Osteocyte (in vitro differentiated cells): ENCODE results near the gene SLC43A3. TPM values are rescaled to one million over a fixed set of nuclear protein-coding genes. Genes with fewer than 3 reads are reported as not detected.

Experiments used
- DNase-seq: peaks from one replicate; pipeline ENCODE4 v3.0.0; 2021; ENCODE audit warnings: mixed read lengths; ENCODE audit not compliant: unreplicated experiment; ENCODE audit errors: extremely low spot score
- H3K27ac Mint-ChIP-seq: one replicate; pipeline ENCODE4 v1.8.0; 2021; ENCODE audit warnings: mild to moderate bottlenecking, mixed read lengths; ENCODE audit not compliant: unreplicated experiment
- H3K27me3 Mint-ChIP-seq: one replicate; pipeline ENCODE4 v1.8.0; 2021; ENCODE audit warnings: mixed read lengths; ENCODE audit not compliant: unreplicated experiment
- H3K36me3 Mint-ChIP-seq: one replicate; pipeline ENCODE4 v1.8.0; 2021; ENCODE audit warnings: mixed read lengths; ENCODE audit not compliant: unreplicated experiment
- H3K4me1 Mint-ChIP-seq: one replicate; pipeline ENCODE4 v1.8.0; 2021; ENCODE audit warnings: mixed read lengths; ENCODE audit not compliant: unreplicated experiment
- H3K4me3 Mint-ChIP-seq: one replicate; pipeline ENCODE4 v1.8.0; 2021; ENCODE audit warnings: mild to moderate bottlenecking, moderate library complexity, mixed read lengths; ENCODE audit not compliant: unreplicated experiment
- H3K9me3 Mint-ChIP-seq: one replicate; pipeline ENCODE4 v1.8.0; 2021; ENCODE audit warnings: mixed read lengths; ENCODE audit not compliant: unreplicated experiment
- total RNA-seq: library from RNA; stranded (reverse); gene quantifications from 2 replicates; pipeline ENCODE4 v1.2.1, GENCODE V29; 2021
- TF ChIP-seq, protein P1 (sequence below): fragments of 200-600 bp; sonication (generic); IDR thresholded peaks from 2 replicates; pipeline ENCODE4 v1.5.0; 2021; ENCODE audit warnings: antibody characterized with exemption, mild to moderate bottlenecking, moderate library complexity

Gene SLC43A3
- total RNA-seq, 1 donor from 2014 or later = 14.9 TPM

DNA sequence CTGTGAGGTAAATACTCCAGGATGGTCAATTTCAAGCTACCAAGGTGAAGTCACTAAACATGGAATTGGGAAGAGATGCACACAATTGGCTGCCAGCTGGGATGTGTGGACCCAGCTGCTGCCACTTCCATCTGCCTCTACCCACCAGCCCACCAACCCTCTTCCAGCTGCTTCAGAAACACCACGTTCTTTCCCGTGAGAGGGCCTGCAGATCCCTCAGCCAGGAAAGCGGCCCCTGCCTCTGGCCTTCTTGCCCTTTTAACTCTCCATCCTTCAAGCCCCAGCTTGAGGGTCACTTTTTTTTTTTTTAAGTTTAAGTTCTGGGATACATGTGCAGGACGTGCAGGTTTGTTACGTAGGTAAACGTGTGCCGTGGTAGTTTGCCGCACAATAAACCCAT, 65.9 kb downstream of the SLC43A3 start:
- TF ChIP-seq, protein P1, sequence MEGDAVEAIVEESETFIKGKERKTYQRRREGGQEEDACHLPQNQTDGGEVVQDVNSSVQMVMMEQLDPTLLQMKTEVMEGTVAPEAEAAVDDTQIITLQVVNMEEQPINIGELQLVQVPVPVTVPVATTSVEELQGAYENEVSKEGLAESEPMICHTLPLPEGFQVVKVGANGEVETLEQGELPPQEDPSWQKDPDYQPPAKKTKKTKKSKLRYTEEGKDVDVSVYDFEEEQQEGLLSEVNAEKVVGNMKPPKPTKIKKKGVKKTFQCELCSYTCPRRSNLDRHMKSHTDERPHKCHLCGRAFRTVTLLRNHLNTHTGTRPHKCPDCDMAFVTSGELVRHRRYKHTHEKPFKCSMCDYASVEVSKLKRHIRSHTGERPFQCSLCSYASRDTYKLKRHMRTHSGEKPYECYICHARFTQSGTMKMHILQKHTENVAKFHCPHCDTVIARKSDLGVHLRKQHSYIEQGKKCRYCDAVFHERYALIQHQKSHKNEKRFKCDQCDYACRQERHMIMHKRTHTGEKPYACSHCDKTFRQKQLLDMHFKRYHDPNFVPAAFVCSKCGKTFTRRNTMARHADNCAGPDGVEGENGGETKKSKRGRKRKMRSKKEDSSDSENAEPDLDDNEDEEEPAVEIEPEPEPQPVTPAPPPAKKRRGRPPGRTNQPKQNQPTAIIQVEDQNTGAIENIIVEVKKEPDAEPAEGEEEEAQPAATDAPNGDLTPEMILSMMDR = no peak
- H3K27me3 Mint-ChIP-seq = peaks cover 38% of the 10 kb centered on the region
- H3K27ac Mint-ChIP-seq = no peak overlapping the region
- H3K9me3 Mint-ChIP-seq = no peaks in the 10 kb centered on the region
- no peak overlapping the region for H3K4me3 Mint-ChIP-seq
- DNase-seq = no peak
- no peaks in the 10 kb centered on the region for H3K36me3 Mint-ChIP-seq
- H3K4me1 Mint-ChIP-seq = peaks cover 3% of the 10 kb centered on the region

DNA sequence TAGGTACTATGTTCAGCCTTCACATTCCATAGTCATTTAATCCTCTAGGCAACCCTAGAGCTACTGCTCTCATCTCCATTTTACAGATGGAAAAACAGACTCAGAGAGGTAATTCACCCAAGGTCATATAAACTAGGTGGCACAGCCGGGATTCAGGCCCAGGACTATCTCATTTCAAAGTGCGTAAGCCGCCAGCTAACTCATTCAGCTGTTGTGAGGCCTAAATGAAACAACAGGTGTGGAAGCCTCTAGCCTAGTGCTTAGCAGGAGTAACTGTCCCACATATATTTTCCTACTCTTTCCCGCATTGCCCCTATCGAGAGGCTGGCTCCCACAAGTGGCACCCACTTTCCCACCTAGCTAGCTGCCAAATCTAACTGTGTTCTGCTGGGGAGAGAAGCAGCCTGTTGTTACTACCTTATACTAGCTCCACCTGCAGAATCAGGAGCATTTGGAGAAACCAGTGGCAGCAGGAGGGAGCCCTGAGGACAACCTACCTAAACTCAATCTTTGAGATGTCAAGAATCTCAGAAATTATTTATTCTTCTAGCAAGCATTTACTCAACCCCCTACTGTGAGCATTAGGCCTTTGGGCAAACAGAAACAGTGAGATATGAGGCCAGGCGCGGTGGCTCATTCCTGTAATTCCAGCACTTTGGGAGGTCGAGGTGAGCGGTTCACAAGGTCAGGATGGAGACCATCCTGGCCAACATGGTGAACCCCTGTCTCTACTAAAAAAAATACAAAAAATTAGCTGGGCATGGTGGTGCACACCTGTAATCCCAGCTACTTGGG, 66.8 kb downstream of the SLC43A3 start:
- Mint-ChIP-seq H3K27me3 (peaks cover 37% of the 10 kb centered on the region), H3K4me1 (peaks cover 3% of the 10 kb centered on the region), H3K27ac (no peak overlapping the region), H3K36me3 (no peaks in the 10 kb centered on the region), H3K4me3 (no peak overlapping the region), H3K9me3 (no peaks in the 10 kb centered on the region)
- TF ChIP-seq, protein P1 = no peak
- DNase-seq = no peak

DNA sequence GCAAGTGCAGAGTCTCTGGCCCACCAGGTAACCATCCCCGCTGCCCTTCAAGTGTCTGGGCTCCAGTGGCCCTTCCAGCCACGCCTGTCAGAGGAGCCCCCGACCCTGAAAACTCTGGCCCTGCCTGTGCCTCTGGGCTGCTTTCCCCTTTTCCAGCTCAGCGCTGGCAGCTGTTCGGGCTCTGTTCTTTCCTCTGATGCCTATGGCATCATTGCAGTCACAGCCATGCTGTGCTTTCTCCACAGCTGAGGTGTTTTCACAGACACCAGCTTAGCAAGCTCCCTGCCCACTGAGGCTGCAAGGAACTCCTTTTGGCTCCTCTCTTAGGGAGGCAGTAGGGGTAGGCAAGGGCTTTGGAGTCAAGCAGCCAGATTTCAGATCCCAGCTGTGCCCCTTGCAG, 67.5 kb downstream of the SLC43A3 start:
- Mint-ChIP-seq H3K36me3 (no peaks in the 10 kb centered on the region), H3K27me3 (peaks cover 38% of the 10 kb centered on the region), H3K9me3 (no peaks in the 10 kb centered on the region), H3K4me3 (no peak overlapping the region), H3K4me1 (peaks cover 3% of the 10 kb centered on the region), H3K27ac (no peak overlapping the region)
- no peak for DNase-seq
- TF ChIP-seq, protein P1 = no peak

DNA sequence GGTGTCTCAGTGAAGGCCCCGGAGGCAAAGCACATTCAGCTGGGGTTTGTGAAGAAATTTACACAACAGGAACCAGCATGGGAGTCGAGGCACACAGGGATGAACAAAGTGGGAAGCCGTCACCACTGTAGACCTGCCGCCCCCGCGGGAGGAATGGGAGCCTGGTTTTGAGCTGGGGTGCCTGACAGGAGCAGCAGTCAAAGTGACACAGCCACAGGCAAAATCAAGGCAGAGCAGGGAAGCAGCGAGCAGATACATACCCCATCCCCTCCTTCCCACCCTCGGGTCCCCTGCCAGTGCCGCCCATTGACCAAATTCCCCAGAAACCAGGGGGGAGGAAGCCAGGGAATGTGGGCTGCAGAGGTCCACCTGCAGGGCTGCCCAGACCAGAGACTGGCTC, 67.9 kb downstream of the SLC43A3 start:
- no peak overlapping the region for H3K27ac Mint-ChIP-seq
- no peaks in the 10 kb centered on the region for H3K9me3 Mint-ChIP-seq
- H3K27me3 Mint-ChIP-seq = peaks cover 38% of the 10 kb centered on the region
- no peak for DNase-seq
- H3K4me1 Mint-ChIP-seq = peaks cover 3% of the 10 kb centered on the region
- no peaks in the 10 kb centered on the region for H3K36me3 Mint-ChIP-seq
- no peak overlapping the region for H3K4me3 Mint-ChIP-seq
- TF ChIP-seq, protein P1 = no peak

DNA sequence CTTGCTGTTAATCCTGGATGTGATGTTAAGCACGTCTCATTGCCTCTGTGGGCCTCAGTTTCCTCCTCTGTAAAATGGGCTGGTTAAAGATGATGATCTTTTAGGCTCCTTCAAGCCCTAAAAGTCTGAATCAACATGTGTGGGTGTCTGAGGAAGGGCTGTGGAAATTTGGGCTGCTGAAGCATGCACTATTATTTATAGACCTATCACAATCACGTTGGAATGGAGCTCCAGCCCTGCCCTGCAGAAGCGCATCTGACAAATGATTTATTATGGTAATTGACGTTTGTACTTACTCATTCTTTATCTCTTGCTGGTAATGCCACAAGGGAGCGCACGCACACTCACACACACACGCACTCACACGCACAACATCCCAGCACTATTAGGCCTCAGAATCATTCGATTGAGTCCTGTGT, 68.4 kb downstream of the SLC43A3 start:
- no peak for DNase-seq
- H3K9me3 Mint-ChIP-seq = no peaks in the 10 kb centered on the region
- H3K27me3 Mint-ChIP-seq = peaks cover 36% of the 10 kb centered on the region
- peaks cover 3% of the 10 kb centered on the region for H3K4me1 Mint-ChIP-seq
- no peak overlapping the region for H3K27ac Mint-ChIP-seq
- H3K36me3 Mint-ChIP-seq = no peaks in the 10 kb centered on the region
- TF ChIP-seq, protein P1 = no peak
- no peak overlapping the region for H3K4me3 Mint-ChIP-seq
